ENCODE measurements around the gene DHDH.

The DHDH gene

GRCh38 chr19:48970139-48970766, 36.8 kb downstream of the DHDH start:
- H3K27ac ChIP-seq (ENCODE audit: low read depth, low read length): no peak overlapping the region
- H3K9ac ChIP-seq (ENCODE audit: low read length): no peak overlapping the region
- no peak overlapping the region for H2BK120ac ChIP-seq (ENCODE audit: low read depth, low read length)
- no peak overlapping the region for H3K56ac ChIP-seq (ENCODE audit: low read length)
- no peak overlapping the region for H3K18ac ChIP-seq (ENCODE audit: low read length)
- H3K36me3 ChIP-seq (ENCODE audit: control insufficient read depth, insufficient read depth, low read length): peaks cover 5% of the 10 kb centered on the region
- no peak overlapping the region for H3K4me2 ChIP-seq (ENCODE audit: low read length)
- DNase-seq: no peak
- no peak overlapping the region for H4K8ac ChIP-seq (ENCODE audit: low read depth, low read length)
- H3K4me1 ChIP-seq (ENCODE audit: control insufficient read depth, low read depth, low read length): no peaks in the 10 kb centered on the region
- no peak overlapping the region for H2BK15ac ChIP-seq (replicated peaks; ENCODE audit: low read depth)
- peaks cover 12% of the 10 kb centered on the region for H3K79me2 ChIP-seq (ENCODE audit: control insufficient read depth, insufficient read depth, low read length)
- H3K27me3 ChIP-seq (ENCODE audit: insufficient read depth, low read length, poor library complexity): no peaks in the 10 kb centered on the region
- H2BK5ac ChIP-seq (ENCODE audit: low read length): no peak overlapping the region
- H3K4me3 ChIP-seq (ENCODE audit: low read length): no peak overlapping the region
- H4K5ac ChIP-seq (ENCODE audit: low read length): no peak overlapping the region
- no peak overlapping the region for H3K23ac ChIP-seq (ENCODE audit: low read length)
- no peak overlapping the region for H2AK5ac ChIP-seq (ENCODE audit: low read length)
- H3K79me1 ChIP-seq (ENCODE audit: low read length): peaks cover 6% of the 10 kb centered on the region
- H3K4ac ChIP-seq (ENCODE audit: low read depth, low read length): no peak overlapping the region
- no CpG with 5 or more reads among the region's 23 CpGs for WGBS (ENCODE audit: extremely low coverage, insufficient coverage, low lambda C conversion rate)

- no peak overlapping the region for H4K5ac ChIP-seq (ENCODE audit: low read length)
- no peak overlapping the region for H2BK5ac ChIP-seq (ENCODE audit: low read length)
- H3K9ac ChIP-seq (ENCODE audit: low read length): no peak overlapping the region
- H2AK5ac ChIP-seq (ENCODE audit: low read length): no peak overlapping the region
- no peak overlapping the region for H3K23ac ChIP-seq (ENCODE audit: low read length)
- peaks cover 5% of the 10 kb centered on the region for H3K79me1 ChIP-seq (ENCODE audit: low read length)
- WGBS (ENCODE audit: extremely low coverage, insufficient coverage, low lambda C conversion rate): no CpG with 5 or more reads among the region's 19 CpGs
- H3K27ac ChIP-seq (ENCODE audit: low read depth, low read length): no peak overlapping the region
- H3K4me3 ChIP-seq (ENCODE audit: low read length): no peak overlapping the region
- no peak overlapping the region for H4K8ac ChIP-seq (ENCODE audit: low read depth, low read length)
- H3K56ac ChIP-seq (ENCODE audit: low read length): no peak overlapping the region
- peak; percentile 84 for DNase-seq
- no peaks in the 10 kb centered on the region for H3K4me1 ChIP-seq (ENCODE audit: control insufficient read depth, low read depth, low read length)
- no peak overlapping the region for H3K4ac ChIP-seq (ENCODE audit: low read depth, low read length)
- H3K4me2 ChIP-seq (ENCODE audit: low read length): no peak overlapping the region
- peaks cover 5% of the 10 kb centered on the region for H3K36me3 ChIP-seq (ENCODE audit: control insufficient read depth, insufficient read depth, low read length)
- no peaks in the 10 kb centered on the region for H3K27me3 ChIP-seq (ENCODE audit: insufficient read depth, low read length, poor library complexity)
- no peak overlapping the region for H2BK120ac ChIP-seq (ENCODE audit: low read depth, low read length)
- H3K79me2 ChIP-seq (ENCODE audit: control insufficient read depth, insufficient read depth, low read length): peaks cover 5% of the 10 kb centered on the region
- no peak overlapping the region for H3K18ac ChIP-seq (ENCODE audit: low read length)
- no peak overlapping the region for H2BK15ac ChIP-seq (replicated peaks; ENCODE audit: low read depth)
These were observed 37.5 kb downstream of the DHDH start for GRCh38 chr19:48970923-48971395.

GRCh38 chr19:48975947-48976847, 42.7 kb downstream of the DHDH start:
- Histone ChIP-seq H3K4me1 (ENCODE audit: control insufficient read depth, low read depth, low read length) (no peaks in the 10 kb centered on the region), H3K23ac (ENCODE audit: low read length) (no peak overlapping the region), H3K9ac (ENCODE audit: low read length) (no peak overlapping the region), H3K36me3 (ENCODE audit: control insufficient read depth, insufficient read depth, low read length) (peaks cover 7% of the 10 kb centered on the region), H3K4ac (ENCODE audit: low read depth, low read length) (no peak overlapping the region), H2BK120ac (ENCODE audit: low read depth, low read length) (no peak overlapping the region), H3K27me3 (ENCODE audit: insufficient read depth, low read length, poor library complexity) (no peaks in the 10 kb centered on the region), H2BK15ac (replicated peaks; ENCODE audit: low read depth) (no peak overlapping the region), H3K18ac (ENCODE audit: low read length) (no peak overlapping the region), H2AK5ac (ENCODE audit: low read length) (no peak overlapping the region), H3K56ac (ENCODE audit: low read length) (no peak overlapping the region), H4K8ac (ENCODE audit: low read depth, low read length) (no peak overlapping the region), H3K4me3 (ENCODE audit: low read length) (no peak overlapping the region), H3K79me2 (ENCODE audit: control insufficient read depth, insufficient read depth, low read length) (no peaks in the 10 kb centered on the region), H2BK5ac (ENCODE audit: low read length) (no peak overlapping the region), H3K27ac (ENCODE audit: low read depth, low read length) (no peak overlapping the region), H4K5ac (ENCODE audit: low read length) (no peak overlapping the region), H3K4me2 (ENCODE audit: low read length) (no peak overlapping the region), H3K79me1 (ENCODE audit: low read length) (no peaks in the 10 kb centered on the region)
- peak; percentile 75 for DNase-seq
- no CpG with 5 or more reads among the region's 13 CpGs for WGBS (ENCODE audit: extremely low coverage, insufficient coverage, low lambda C conversion rate)

- H3K4me2 ChIP-seq (ENCODE audit: low read length): no peak overlapping the region
- no peak for DNase-seq
- no peak overlapping the region for H3K27ac ChIP-seq (ENCODE audit: low read depth, low read length)
- no peak overlapping the region for H3K23ac ChIP-seq (ENCODE audit: low read length)
- no peak overlapping the region for H2BK5ac ChIP-seq (ENCODE audit: low read length)
- no peaks in the 10 kb centered on the region for H3K27me3 ChIP-seq (ENCODE audit: insufficient read depth, low read length, poor library complexity)
- H2BK15ac ChIP-seq (replicated peaks; ENCODE audit: low read depth): no peak overlapping the region
- H3K36me3 ChIP-seq (ENCODE audit: control insufficient read depth, insufficient read depth, low read length): peaks cover 7% of the 10 kb centered on the region
- H3K4me1 ChIP-seq (ENCODE audit: control insufficient read depth, low read depth, low read length): no peaks in the 10 kb centered on the region
- no peak overlapping the region for H3K9ac ChIP-seq (ENCODE audit: low read length)
- H3K79me2 ChIP-seq (ENCODE audit: control insufficient read depth, insufficient read depth, low read length): no peaks in the 10 kb centered on the region
- H3K56ac ChIP-seq (ENCODE audit: low read length): no peak overlapping the region
- H3K4ac ChIP-seq (ENCODE audit: low read depth, low read length): no peak overlapping the region
- no CpG with 5 or more reads among the region's 2 CpGs for WGBS (ENCODE audit: extremely low coverage, insufficient coverage, low lambda C conversion rate)
- H4K8ac ChIP-seq (ENCODE audit: low read depth, low read length): no peak overlapping the region
- no peaks in the 10 kb centered on the region for H3K79me1 ChIP-seq (ENCODE audit: low read length)
- no peak overlapping the region for H2AK5ac ChIP-seq (ENCODE audit: low read length)
- no peak overlapping the region for H4K5ac ChIP-seq (ENCODE audit: low read length)
- no peak overlapping the region for H3K18ac ChIP-seq (ENCODE audit: low read length)
- H3K4me3 ChIP-seq (ENCODE audit: low read length): no peak overlapping the region
- no peak overlapping the region for H2BK120ac ChIP-seq (ENCODE audit: low read depth, low read length)
These were observed 43.6 kb downstream of the DHDH start for GRCh38 chr19:48977061-48977460.

GRCh38 chr19:48982280-48982679, 48.8 kb downstream of the DHDH start:
- H2BK120ac ChIP-seq (ENCODE audit: low read depth, low read length): no peak overlapping the region
- H3K79me1 ChIP-seq (ENCODE audit: low read length): no peaks in the 10 kb centered on the region
- no peak overlapping the region for H4K8ac ChIP-seq (ENCODE audit: low read depth, low read length)
- H3K27ac ChIP-seq (ENCODE audit: low read depth, low read length): no peak overlapping the region
- no peak for DNase-seq
- no peak overlapping the region for H3K56ac ChIP-seq (ENCODE audit: low read length)
- H3K79me2 ChIP-seq (ENCODE audit: control insufficient read depth, insufficient read depth, low read length): no peaks in the 10 kb centered on the region
- no peak overlapping the region for H3K4ac ChIP-seq (ENCODE audit: low read depth, low read length)
- no peak overlapping the region for H3K4me3 ChIP-seq (ENCODE audit: low read length)
- no peak overlapping the region for H3K9ac ChIP-seq (ENCODE audit: low read length)
- H3K4me2 ChIP-seq (ENCODE audit: low read length): no peak overlapping the region
- H3K36me3 ChIP-seq (ENCODE audit: control insufficient read depth, insufficient read depth, low read length): peaks cover 5% of the 10 kb centered on the region
- H3K4me1 ChIP-seq (ENCODE audit: control insufficient read depth, low read depth, low read length): no peaks in the 10 kb centered on the region
- no peak overlapping the region for H2BK5ac ChIP-seq (ENCODE audit: low read length)
- no peak overlapping the region for H3K18ac ChIP-seq (ENCODE audit: low read length)
- H2BK15ac ChIP-seq (replicated peaks; ENCODE audit: low read depth): no peak overlapping the region
- no peaks in the 10 kb centered on the region for H3K27me3 ChIP-seq (ENCODE audit: insufficient read depth, low read length, poor library complexity)
- H2AK5ac ChIP-seq (ENCODE audit: low read length): no peak overlapping the region
- no peak overlapping the region for H3K23ac ChIP-seq (ENCODE audit: low read length)
- no peak overlapping the region for H4K5ac ChIP-seq (ENCODE audit: low read length)
- no CpG with 5 or more reads among the region's 9 CpGs for WGBS (ENCODE audit: extremely low coverage, insufficient coverage, low lambda C conversion rate)
